ENCODE data around the gene CFL1. TPM values are rescaled to one million over a fixed set of nuclear protein-coding genes. Genes with fewer than 3 reads are reported as not detected.
A peak's percentile ranks its signal among the peaks of the same experiment; 100 is the strongest.

Gene CFL1
- total RNA-seq, 4 donors from 2014 or later, result 1,308 to 1,852 (median 1,703) TPM

DNA sequence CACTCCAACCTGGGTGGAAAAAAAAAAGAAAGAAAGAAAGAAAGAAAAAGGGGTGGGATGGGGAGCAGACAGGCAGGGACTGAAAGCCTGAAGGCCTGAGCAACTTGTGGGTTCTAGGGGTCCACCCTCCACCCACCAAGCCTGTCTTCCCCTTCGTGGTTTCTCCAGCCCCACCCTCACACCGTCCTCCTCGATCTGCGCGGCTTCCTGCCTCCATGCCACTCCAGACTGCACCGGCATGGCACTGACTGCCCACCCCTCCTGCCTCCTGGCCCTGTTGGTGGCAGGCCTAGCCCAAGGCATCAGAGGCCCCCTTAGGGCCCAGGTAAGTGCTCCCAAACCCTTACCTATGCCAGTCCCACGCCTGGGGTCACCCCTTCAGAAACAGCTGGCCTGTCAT is 21.6 kb upstream of the CFL1 start, which contains the start of gene CTSW:
TSS of gene CTSW (plus strand) at position 221 of the 400 bp plus-strand sequence. CDS start at position 239, 18 bp downstream.
- in situ Hi-C loops (cut with MboI; ENCODE audit: low pct_ligation_motif_present in 1 of 4, low pct_unique_long_range_greater_than_20kb in 1 of 4, low sequenced_read_pairs in 3 of 4), result loop anchor here (10.0 to 25.0 kb wide), 3 partner anchors 105 to 115 kb away; no protein-coding TSS in a partner anchor

DNA sequence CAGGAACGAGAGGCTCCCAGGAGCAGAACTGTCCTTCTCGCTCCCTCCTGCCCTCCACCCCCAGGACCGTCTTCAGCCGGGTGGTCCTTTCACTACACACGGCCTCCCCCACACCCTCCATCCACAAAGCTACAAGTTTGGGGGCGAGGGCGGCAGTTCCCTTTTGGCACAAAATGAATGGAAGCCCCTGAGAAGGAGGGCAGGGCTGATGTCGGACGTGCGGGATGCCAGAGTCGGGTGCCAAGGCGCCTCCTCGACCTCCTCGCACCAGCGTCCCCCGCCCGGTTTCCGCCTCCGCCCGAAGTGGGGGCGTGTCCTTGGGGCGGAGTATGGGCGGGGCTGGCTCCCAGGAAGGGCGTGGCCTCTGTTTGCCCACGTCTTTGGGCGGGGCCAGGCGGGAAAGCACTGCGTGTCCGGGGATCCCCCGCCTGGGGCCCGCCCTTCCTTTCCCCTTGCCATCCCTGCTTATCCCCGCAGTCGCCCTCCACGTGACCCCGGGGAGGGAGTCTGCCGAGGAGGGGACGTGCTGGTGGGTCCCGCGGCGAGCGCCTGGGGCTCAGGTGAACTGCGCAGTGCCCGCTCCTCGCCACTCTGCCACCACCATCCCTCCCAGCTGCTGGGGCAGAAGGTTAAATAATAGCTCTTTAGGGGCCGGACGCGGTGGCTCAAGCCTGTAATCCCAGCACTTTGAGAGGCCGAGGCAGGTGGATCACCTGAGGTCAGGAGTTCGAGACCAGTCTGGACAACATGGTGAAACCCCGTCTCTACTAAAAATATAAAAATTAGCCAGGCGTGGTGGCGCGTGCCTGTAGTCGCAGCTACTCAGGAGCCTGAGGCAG is 15.6 kb upstream of the CFL1 start:
- intact Hi-C loops (cut with DNase I; ENCODE audit: low total_unique reads) (loop anchor here (2.0 kb wide), 1 partner anchor 15 kb away; the partner anchor contains the start of gene CFL1), in situ Hi-C loops (cut with MboI; ENCODE audit: low pct_ligation_motif_present in 1 of 4, low pct_unique_long_range_greater_than_20kb in 1 of 4, low sequenced_read_pairs in 3 of 4) (loop anchor here in 1 of 4 donors (10.0 kb wide), 1 partner anchor 121 kb away; no protein-coding TSS in a partner anchor)
- Histone ChIP-seq H3K27ac (peak overlapping the region; percentile 88 to 92 (median 90)), H3K4me3 (peak overlapping the region; percentile 36 to 63 (median 50)), H3K4me1 (peaks cover 9 to 37% (median 20%) of the 10 kb centered on the region in 4 donors), H3K27me3 (no peaks in the 10 kb centered on the region), H3K36me3 (no peaks in the 10 kb centered on the region), H3K9me3 (no peaks in the 10 kb centered on the region)
- TF ChIP-seq, protein P1, sequence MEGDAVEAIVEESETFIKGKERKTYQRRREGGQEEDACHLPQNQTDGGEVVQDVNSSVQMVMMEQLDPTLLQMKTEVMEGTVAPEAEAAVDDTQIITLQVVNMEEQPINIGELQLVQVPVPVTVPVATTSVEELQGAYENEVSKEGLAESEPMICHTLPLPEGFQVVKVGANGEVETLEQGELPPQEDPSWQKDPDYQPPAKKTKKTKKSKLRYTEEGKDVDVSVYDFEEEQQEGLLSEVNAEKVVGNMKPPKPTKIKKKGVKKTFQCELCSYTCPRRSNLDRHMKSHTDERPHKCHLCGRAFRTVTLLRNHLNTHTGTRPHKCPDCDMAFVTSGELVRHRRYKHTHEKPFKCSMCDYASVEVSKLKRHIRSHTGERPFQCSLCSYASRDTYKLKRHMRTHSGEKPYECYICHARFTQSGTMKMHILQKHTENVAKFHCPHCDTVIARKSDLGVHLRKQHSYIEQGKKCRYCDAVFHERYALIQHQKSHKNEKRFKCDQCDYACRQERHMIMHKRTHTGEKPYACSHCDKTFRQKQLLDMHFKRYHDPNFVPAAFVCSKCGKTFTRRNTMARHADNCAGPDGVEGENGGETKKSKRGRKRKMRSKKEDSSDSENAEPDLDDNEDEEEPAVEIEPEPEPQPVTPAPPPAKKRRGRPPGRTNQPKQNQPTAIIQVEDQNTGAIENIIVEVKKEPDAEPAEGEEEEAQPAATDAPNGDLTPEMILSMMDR (IDR thresholded peaks at IDR 0.05), result no peak
- TF ChIP-seq EP300 (IDR thresholded peaks at IDR 0.05; ENCODE audit: low read depth), result peak; percentile 40
- TF ChIP-seq POLR2AphosphoS5 (IDR thresholded peaks at IDR 0.05), result peak; percentile 96 to 97 (median 97)
- peak; percentile 81 for TF ChIP-seq POLR2A (IDR thresholded peaks at IDR 0.05)
- DNase-seq, result peak; percentile 97
- 0 to 7% methylated on average over 1 to 45 of the region's 54 CpGs for WGBS, 2 donors (ENCODE audit: low coverage in 1 of 2)

More for the DNA sequence above, 21.6 kb upstream of the CFL1 start, which contains the start of gene CTSW:
- Histone ChIP-seq H3K27me3 (no peaks in the 10 kb centered on the region), H3K4me3 (no peak within 1 kb of the TSS), H3K4me1 (peaks cover 0 to 3% (median 0%) of the 10 kb centered on the region in 4 donors), H3K36me3 (peaks cover 0 to 5% (median 0%) of the 10 kb centered on the region in 4 donors), H3K9me3 (no peaks in the 10 kb centered on the region), H3K27ac (no peak within 1 kb of the TSS)
- TF ChIP-seq, protein P1 (IDR thresholded peaks at IDR 0.05), result no peak
- TF ChIP-seq POLR2A (IDR thresholded peaks at IDR 0.05) (no peak), POLR2AphosphoS5 (IDR thresholded peaks at IDR 0.05) (no peak), EP300 (IDR thresholded peaks at IDR 0.05; ENCODE audit: low read depth) (no peak)
- DNase-seq, result no peak
- 67% methylated on average over 7 of the region's 7 CpGs; no CpG with 5 or more reads in 1 of the 2 donors for WGBS, 2 donors (ENCODE audit: low coverage in 1 of 2)
- intact Hi-C loops (cut with DNase I; ENCODE audit: low total_unique reads), result loop anchor here (5.0 kb wide), 1 partner anchor 113 kb away; no protein-coding TSS in a partner anchor

- in situ Hi-C loops (cut with MboI; ENCODE audit: low pct_ligation_motif_present in 1 of 4, low pct_unique_long_range_greater_than_20kb in 1 of 4, low sequenced_read_pairs in 3 of 4) (loop anchor here in 1 of 4 donors (10.0 kb wide), 1 partner anchor 122 kb away; no protein-coding TSS in a partner anchor), intact Hi-C loops (cut with DNase I; ENCODE audit: low total_unique reads) (loop anchor here (2.0 kb wide), 1 partner anchor 14 kb away; the partner anchor contains the start of gene CFL1)
- no peak for DNase-seq
- Histone ChIP-seq H3K4me3 (peak within 1 kb of the TSS; percentile 36 to 63 (median 50)), H3K9me3 (no peaks in the 10 kb centered on the region), H3K27ac (peak within 1 kb of the TSS; percentile 88 to 92 (median 90)), H3K27me3 (no peaks in the 10 kb centered on the region), H3K36me3 (no peaks in the 10 kb centered on the region), H3K4me1 (peaks cover 9 to 37% (median 20%) of the 10 kb centered on the region in 4 donors)
- TF ChIP-seq POLR2AphosphoS5 (IDR thresholded peaks at IDR 0.05) (no peak), EP300 (IDR thresholded peaks at IDR 0.05; ENCODE audit: low read depth) (no peak), POLR2A (IDR thresholded peaks at IDR 0.05) (no peak)
- TF ChIP-seq, protein P1 (IDR thresholded peaks at IDR 0.05), result no peak
- WGBS, 2 donors (ENCODE audit: low coverage in 1 of 2), result 0 to 3% methylated on average over 2 to 12 of the region's 69 CpGs
Observed at GRCh38 chr11:65872586-65873317, 14.8 kb upstream of the CFL1 start, which contains the start of gene EFEMP2. Gene EFEMP2 (minus strand): TSS chr11:65872800. CDS start chr11:65872354, 446 bp downstream.
